MCF 10A (cell line): ENCODE results near the gene PDE9A. TPM values are rescaled to one million over a fixed set of nuclear protein-coding genes. Genes with fewer than 3 reads are reported as not detected.

ENCODE experiments used
- BruUV-seq: library from RNA; stranded (reverse); fragments of 400-500 nt; replicated peaks from 2 replicates; lab custom pipeline; 2021; lab: Mats Ljungman, UMichigan
- CTCF ChIA-PET: fragments of 300-600 bp; sonication (Branson Sonifier 250); formaldehyde crosslinking; extraction: SDS; loops from one replicate; lab custom pipeline; 2021; ENCODE audit warnings: antibody characterized with exemption, inconsistent platforms; lab: Yijun Ruan, JAX
- POLR2A ChIA-PET: fragments of 300-600, 350-650 bp; sonication (Branson Sonifier 250); formaldehyde crosslinking; extraction: SDS; loops from one replicate; lab custom pipeline; 2020; ENCODE audit warnings: antibody characterized with exemption, inconsistent platforms; lab: Yijun Ruan, JAX
- DNase-seq: peaks from one replicate; pipeline ENCODE4 v3.0.0-alpha.2; 2018; ENCODE audit not compliant: unreplicated experiment
- H3K27ac Mint-ChIP-seq: one replicate; pipeline ENCODE4 v1.8.0; 2022; ENCODE audit warnings: mild to moderate bottlenecking, low read depth, mixed read lengths; ENCODE audit not compliant: unreplicated experiment
- H3K27me3 Mint-ChIP-seq: one replicate; pipeline ENCODE4 v1.8.0; 2022; ENCODE audit warnings: mixed read lengths; ENCODE audit not compliant: insufficient read depth, unreplicated experiment
- H3K36me3 Mint-ChIP-seq: one replicate; pipeline ENCODE4 v1.8.0; 2022; ENCODE audit warnings: mild to moderate bottlenecking, moderate library complexity, mixed read lengths; ENCODE audit not compliant: insufficient read depth, unreplicated experiment
- H3K4me1 Mint-ChIP-seq: one replicate; pipeline ENCODE4 v1.8.0; 2022; ENCODE audit warnings: mixed read lengths; ENCODE audit not compliant: insufficient read depth, unreplicated experiment
- H3K4me3 Mint-ChIP-seq: one replicate; pipeline ENCODE4 v1.8.0; 2022; ENCODE audit warnings: mild to moderate bottlenecking, moderate library complexity, mixed read lengths; ENCODE audit not compliant: unreplicated experiment
- H3K9me3 Mint-ChIP-seq: one replicate; pipeline ENCODE4 v1.8.0; 2022; ENCODE audit warnings: mixed read lengths; ENCODE audit not compliant: unreplicated experiment
- CTCF ChIP-seq: fragments of 200-600 bp; IDR thresholded peaks from one replicate; pipeline ENCODE4 v1.8.0; 2022; ENCODE audit warnings: antibody characterized with exemption, mild to moderate bottlenecking; ENCODE audit not compliant: unreplicated experiment
- intact Hi-C: fragments of 100-400 bp; cut with micrococcal nuclease; formaldehyde crosslinking; loops from 2 replicates; pipeline ENCODE4 v1.14.1; 2022
- total RNA-seq: library from RNA; stranded (reverse); gene quantifications from 2 replicates; pipeline ENCODE4 v1.2.3, GENCODE V29; 2022

PDE9A gene
- total RNA-seq, 1 experiment from 2014 or later, result not detected

DNA sequence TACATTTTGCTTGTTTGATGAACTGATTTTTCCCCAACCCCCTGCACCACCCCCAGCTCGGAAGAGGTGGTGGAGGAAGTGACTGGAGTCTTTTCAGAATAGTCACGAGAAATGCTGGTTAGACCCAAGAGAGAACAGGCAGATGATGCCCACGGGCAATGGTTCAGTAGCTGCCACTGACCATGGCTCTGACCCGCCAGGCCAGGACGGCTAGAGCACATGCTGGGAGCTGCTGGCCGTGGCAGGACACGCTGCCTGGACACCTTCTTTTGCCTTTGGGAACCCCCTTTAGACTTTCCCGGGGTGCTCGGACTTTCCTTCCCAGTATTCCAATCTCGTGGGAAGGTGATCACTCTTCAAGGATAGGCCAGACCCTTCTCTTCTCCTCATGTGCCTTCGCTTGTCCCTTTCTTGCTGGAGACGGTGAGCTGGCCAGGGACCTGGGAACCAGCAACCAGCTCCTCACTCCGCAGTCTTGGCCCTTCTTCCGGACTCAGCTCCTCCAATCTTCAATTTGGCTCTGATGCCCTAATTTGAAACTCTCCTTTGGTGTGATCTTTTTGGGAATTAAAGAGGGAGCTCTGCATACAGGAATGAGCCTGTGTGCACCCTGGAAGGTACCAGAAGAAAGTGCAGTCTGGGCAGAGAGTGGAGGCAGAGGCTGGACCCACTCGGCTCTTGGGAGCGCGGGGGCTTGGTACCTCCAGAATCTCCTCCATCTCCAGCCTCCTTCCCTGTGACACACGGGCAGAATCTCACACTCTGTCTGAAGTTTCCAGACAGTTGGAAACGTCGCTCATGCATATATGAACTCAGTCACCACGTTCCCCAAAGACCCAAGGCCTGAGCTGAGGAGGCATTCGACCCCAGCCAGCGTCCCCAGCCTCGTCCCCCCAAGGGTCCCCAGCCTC lies 4.0 kb upstream of the PDE9A start:
- Mint-ChIP-seq H3K9me3 (no peaks in the 10 kb centered on the region), H3K4me1 (no peaks in the 10 kb centered on the region), H3K36me3 (no peaks in the 10 kb centered on the region), H3K27ac (no peak overlapping the region), H3K4me3 (no peak overlapping the region), H3K27me3 (peaks cover 50% of the 10 kb centered on the region)
- intact Hi-C loops, result no loop called here
- no peak for TF ChIP-seq CTCF
- no TSS peak for BruUV-seq
- DNase-seq, result no peak
- ChIA-PET POLR2A (no interaction called here), CTCF (no interaction called here)

DNA sequence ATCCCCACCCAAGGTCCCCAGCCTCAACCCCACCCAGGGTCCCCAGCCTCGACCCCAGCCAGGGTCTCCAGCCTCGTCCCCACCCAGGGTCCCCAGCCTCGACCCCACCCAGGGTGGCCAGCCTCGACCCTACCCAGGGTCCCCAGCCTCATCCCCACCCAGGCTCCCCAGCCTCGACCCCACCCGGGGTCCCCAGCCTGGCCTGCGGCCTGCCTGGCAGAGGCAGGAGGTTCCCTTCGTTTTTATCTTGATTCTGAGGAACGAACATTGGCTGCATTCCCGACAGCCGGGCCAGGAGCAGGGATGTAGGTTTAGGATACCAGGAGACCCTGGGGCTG lies 3.4 kb upstream of the PDE9A start:
- DNase-seq, result no peak
- ChIA-PET POLR2A (no interaction called here), CTCF (no interaction called here)
- Mint-ChIP-seq H3K27ac (no peak overlapping the region), H3K9me3 (no peaks in the 10 kb centered on the region), H3K36me3 (no peaks in the 10 kb centered on the region), H3K4me1 (peaks cover 3% of the 10 kb centered on the region), H3K4me3 (no peak overlapping the region), H3K27me3 (peaks cover 56% of the 10 kb centered on the region)
- intact Hi-C loops, result no loop called here
- no TSS peak for BruUV-seq
- no peak for TF ChIP-seq CTCF

DNA sequence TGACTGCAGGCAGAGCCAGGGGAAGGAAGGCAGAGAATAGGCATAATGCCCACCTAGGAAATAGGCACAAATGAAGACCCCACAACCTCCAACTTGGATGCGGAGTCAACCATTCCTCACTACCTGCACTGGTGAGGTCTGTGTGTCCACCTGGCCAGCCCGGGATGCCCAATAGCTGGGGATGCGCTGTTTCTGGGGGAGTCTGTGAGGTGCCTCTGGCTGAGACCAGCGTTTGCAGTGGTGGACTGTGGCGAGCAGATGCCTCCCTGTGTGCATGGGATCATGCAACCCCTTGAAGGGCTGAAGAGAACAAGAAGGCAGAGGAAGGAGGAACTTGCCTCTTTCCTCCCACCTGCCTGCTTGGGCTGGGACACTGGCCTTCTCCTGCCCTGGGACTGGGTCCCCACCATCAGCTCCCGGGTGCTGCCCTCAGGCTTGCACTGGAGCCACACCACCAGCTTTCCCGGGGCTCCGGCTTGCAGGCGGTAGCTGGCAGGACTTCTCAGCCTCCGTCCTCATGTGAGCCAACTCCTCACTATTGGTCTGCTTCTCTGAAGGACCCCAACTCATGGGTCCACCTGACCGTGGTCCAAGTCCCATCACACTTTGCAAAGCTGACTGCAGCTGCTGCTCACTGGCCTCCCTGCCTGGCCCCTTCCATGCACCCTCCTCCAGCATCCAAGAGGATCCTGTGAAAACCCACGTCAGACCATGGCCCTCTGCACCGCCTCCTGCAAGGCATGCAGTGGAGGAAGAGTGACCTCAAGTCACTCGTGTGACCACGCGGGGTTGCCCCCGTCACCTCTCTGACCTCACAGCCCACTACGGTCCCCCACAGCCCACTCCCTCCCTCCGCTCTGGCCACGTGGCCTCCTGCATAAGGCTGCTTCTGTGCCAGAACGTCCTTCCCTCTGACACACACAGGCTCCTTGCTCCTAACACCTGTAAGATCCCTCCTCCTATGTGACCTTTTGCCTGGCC lies 2.7 kb upstream of the PDE9A start:
- TF ChIP-seq CTCF, result no peak
- Mint-ChIP-seq H3K27me3 (peaks cover 64% of the 10 kb centered on the region), H3K27ac (no peak overlapping the region), H3K4me3 (no peak overlapping the region), H3K9me3 (no peaks in the 10 kb centered on the region), H3K36me3 (no peaks in the 10 kb centered on the region), H3K4me1 (peaks cover 6% of the 10 kb centered on the region)
- POLR2A ChIA-PET, result interaction anchor here (1.1 kb wide), 1 partner anchor 14 kb away, joined by 3 read pairs; no protein-coding TSS in a partner anchor
- DNase-seq, result no peak
- intact Hi-C loops, result no loop called here
- BruUV-seq, result no TSS peak
- CTCF ChIA-PET, result no interaction called here
